RWPE2 (cell line): Measurements from ENCODE around the gene EFNA1.
"Not testable (repeated sequence)": the region's sequence is repeated elsewhere in the genome, so short reads cannot be mapped to it uniquely, and the experiment has no call there.

Source experiments
- ATAC-seq: fragments of 200-7000 bp; cut with Tn5 transposase; 3 replicates; pipeline ENCODE4 v1.9.1; 2021; ENCODE audit warnings: low read depth
- DNase-seq: peaks from one replicate; pipeline ENCODE4 v3.0.0-alpha.2; 2020; ENCODE audit warnings: low spot score
- H3K27ac ChIP-seq: fragments of 450-650 bp; 2 replicates; pipeline ENCODE4 v1.5.1; 2017; ENCODE audit warnings: mild to moderate bottlenecking; ENCODE audit not compliant: poor library complexity, severe bottlenecking
- H3K27me3 ChIP-seq: fragments of 250-450 bp; sonication (Bioruptor Pico); 2 replicates; pipeline ENCODE4 v1.5.1; 2021; ENCODE audit warnings: mild to moderate bottlenecking, moderate library complexity; ENCODE audit not compliant: insufficient read depth, poor library complexity, severe bottlenecking
- H3K36me3 ChIP-seq: fragments of 250-450 bp; sonication (Bioruptor Pico); 2 replicates; pipeline ENCODE4 v1.5.1; 2020; ENCODE audit warnings: low read depth, mild to moderate bottlenecking, moderate library complexity
- H3K4me1 ChIP-seq: fragments of 250-450 bp; sonication (Bioruptor Pico); 2 replicates; pipeline ENCODE4 v1.5.1; 2021; ENCODE audit warnings: mild to moderate bottlenecking, moderate library complexity; ENCODE audit not compliant: insufficient read depth, poor library complexity, severe bottlenecking
- H3K4me3 ChIP-seq: fragments of 250-450 bp; sonication (Bioruptor Pico); 2 replicates; pipeline ENCODE4 v1.5.1; 2021; ENCODE audit warnings: mild to moderate bottlenecking, moderate library complexity; ENCODE audit not compliant: severe bottlenecking
- H3K9me3 ChIP-seq: fragments of 250-450 bp; sonication (Bioruptor Pico); 2 replicates; pipeline ENCODE4 v1.5.1; 2021; ENCODE audit warnings: mild to moderate bottlenecking, moderate library complexity; ENCODE audit not compliant: severe bottlenecking
- CTCF ChIP-seq: fragments of 450-650 bp; IDR thresholded peaks from one replicate; pipeline ENCODE4 v1.5.1; 2017; ENCODE audit warnings: mild to moderate bottlenecking, moderate library complexity; ENCODE audit not compliant: poor library complexity, severe bottlenecking

The EFNA1 gene

GRCh38 chr1:155110826-155111225 is 16.9 kb upstream of the EFNA1 start:
- no peak for TF ChIP-seq CTCF
- Histone ChIP-seq H3K36me3 (no peaks in the 10 kb centered on the region), H3K4me1 (no peaks in the 10 kb centered on the region), H3K27me3 (no peaks in the 10 kb centered on the region), H3K27ac (no peak overlapping the region), H3K9me3 (no peaks in the 10 kb centered on the region), H3K4me3 (no peak overlapping the region)
- DNase-seq (no peak), ATAC-seq (no peak)

- no peaks in the 10 kb centered on the region for H3K36me3 ChIP-seq
- H3K4me1 ChIP-seq, result no peaks in the 10 kb centered on the region
- DNase-seq, result no peak
- no peak for ATAC-seq
- H3K27ac ChIP-seq, result no peak overlapping the region
- TF ChIP-seq CTCF, result no peak
- H3K4me3 ChIP-seq, result no peak overlapping the region
- H3K27me3 ChIP-seq, result no peaks in the 10 kb centered on the region
- H3K9me3 ChIP-seq, result no peaks in the 10 kb centered on the region
These were observed 14.2 kb upstream of the EFNA1 start for GRCh38 chr1:155113450-155113980.

GRCh38 chr1:155116113-155116764 is 11.4 kb upstream of the EFNA1 start:
- H3K4me3 ChIP-seq, result no peak overlapping the region
- no peaks in the 10 kb centered on the region for H3K4me1 ChIP-seq
- H3K9me3 ChIP-seq, result no peaks in the 10 kb centered on the region
- DNase-seq (no peak), ATAC-seq (no peak)
- no peak overlapping the region for H3K27ac ChIP-seq
- TF ChIP-seq CTCF, result no peak
- no peaks in the 10 kb centered on the region for H3K27me3 ChIP-seq
- H3K36me3 ChIP-seq, result no peaks in the 10 kb centered on the region

GRCh38 chr1:155117610-155118009 is 10.1 kb upstream of the EFNA1 start:
- Histone ChIP-seq H3K9me3 (no peaks in the 10 kb centered on the region), H3K4me3 (no peak overlapping the region), H3K27ac (no peak overlapping the region), H3K27me3 (no peaks in the 10 kb centered on the region), H3K36me3 (no peaks in the 10 kb centered on the region), H3K4me1 (no peaks in the 10 kb centered on the region)
- DNase-seq (no peak), ATAC-seq (no peak)
- TF ChIP-seq CTCF, result no peak

GRCh38 chr1:155118090-155118489 is 9.6 kb upstream of the EFNA1 start:
- not testable (repeated sequence) for H3K4me3 ChIP-seq, DNase-seq, ATAC-seq, H3K4me1 ChIP-seq, H3K9me3 ChIP-seq, H3K36me3 ChIP-seq, H3K27ac ChIP-seq, H3K27me3 ChIP-seq
